ENCODE measurements around the gene DPF3.

Gene DPF3

DNA sequence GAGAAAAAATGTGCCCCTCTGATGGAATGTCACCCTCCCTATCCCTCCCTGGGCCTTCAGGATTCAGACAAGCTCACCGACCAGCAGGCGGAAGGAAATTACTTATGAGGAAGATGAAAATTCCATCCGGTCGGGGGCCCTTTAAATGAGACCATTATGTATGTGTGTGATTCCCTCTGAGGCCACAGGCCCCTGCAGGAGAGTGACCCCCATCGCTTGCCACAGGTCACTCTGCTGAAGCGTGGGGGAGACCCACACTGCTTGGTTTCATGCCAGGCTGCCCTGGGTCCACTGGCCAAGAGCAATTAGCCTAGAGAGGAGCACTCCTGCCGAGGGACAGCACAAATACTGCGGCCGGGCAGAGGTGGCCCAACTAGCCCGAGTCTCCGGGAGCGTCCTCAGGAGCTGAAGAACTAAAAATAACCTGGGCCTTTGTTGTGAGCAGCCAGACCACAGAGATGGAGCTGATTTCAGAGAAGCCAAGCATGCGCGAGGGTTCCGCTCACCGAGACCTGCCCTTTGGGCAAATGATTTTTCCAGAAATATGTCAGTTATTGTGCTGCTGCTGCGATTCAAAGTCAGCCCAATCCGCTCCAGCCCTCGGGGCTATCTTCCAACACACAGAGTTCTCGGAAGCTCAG lies 276.4 kb downstream of the DPF3 start:
- Histone ChIP-seq H2AFZ (ENCODE audit: insufficient read depth, low read length, poor library complexity) (peak overlapping the region; percentile 89), H2AK5ac (ENCODE audit: low read length) (peak overlapping the region; percentile 95), H4K12ac (ENCODE audit: low read depth, low read length) (peak overlapping the region; percentile 76), H3K27ac (ENCODE audit: low read depth, low read length) (peak overlapping the region; percentile 100), H2BK120ac (ENCODE audit: insufficient read depth, low read length, poor library complexity) (peak overlapping the region; percentile 99), H3K27me3 (ENCODE audit: insufficient read depth, low read length) (no peaks in the 10 kb centered on the region), H2BK12ac (ENCODE audit: low read length) (peak overlapping the region; percentile 98), H3K4me3 (ENCODE audit: low read depth, low read length) (no peak overlapping the region), H3K9ac (ENCODE audit: low read length) (no peak overlapping the region), H3K36me3 (ENCODE audit: control insufficient read depth in 1 of 2, insufficient read depth in 2 of 2, low read length in 2 of 2) (no peaks in the 10 kb centered on the region), H3K4me2 (ENCODE audit: low read length) (peak overlapping the region; percentile 62), H3K18ac (ENCODE audit: low read length) (peak overlapping the region; percentile 94), H3K79me1 (ENCODE audit: low read length) (peaks cover 46% of the 10 kb centered on the region), H3K23ac (ENCODE audit: low read length) (no peak overlapping the region), H3K14ac (ENCODE audit: low read length) (peak overlapping the region; percentile 97), H2BK5ac (ENCODE audit: low read depth, low read length, poor library complexity) (peak overlapping the region; percentile 99), H3K4ac (ENCODE audit: low read depth, low read length) (peak overlapping the region; percentile 85), H4K91ac (ENCODE audit: low read depth, low read length) (peak overlapping the region; percentile 99), H3K9me3 (ENCODE audit: insufficient read depth, low read depth, low read length) (no peaks in the 10 kb centered on the region), H4K8ac (ENCODE audit: low read depth, low read length) (peak overlapping the region; percentile 95), H3K79me2 (ENCODE audit: control insufficient read depth, insufficient read depth, low read length, poor library complexity) (peaks cover 14% of the 10 kb centered on the region), H3K4me1 (ENCODE audit: control insufficient read depth in 1 of 2, insufficient read depth in 2 of 2, low read length in 2 of 2) (peaks cover 50 to 61% of the 10 kb centered on the region in 2 experiments)
- no CpG with 5 or more reads among the region's 20 CpGs for WGBS (ENCODE audit: extremely low coverage, insufficient coverage, insufficient read length)
- peak; percentile 87 to 90 for DNase-seq

DNA sequence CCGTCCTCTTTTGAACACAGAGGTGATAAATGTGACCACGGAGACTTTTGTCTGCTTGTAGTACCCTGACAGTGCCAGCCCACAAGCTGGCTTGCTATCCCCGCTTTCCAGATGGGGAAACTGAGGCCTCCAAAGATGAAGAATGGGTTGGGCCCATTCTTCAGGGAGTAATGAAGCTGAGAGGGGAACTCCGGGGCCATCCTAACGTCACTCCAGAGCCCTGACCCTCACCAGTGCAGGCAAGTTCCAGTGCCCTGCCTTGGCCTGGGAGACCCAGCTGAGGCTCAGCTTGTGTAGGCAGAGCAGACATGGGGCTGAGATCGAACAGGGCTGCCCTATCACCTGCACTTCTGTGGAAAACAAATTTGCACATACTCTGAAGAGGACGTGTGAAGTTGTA lies 277.1 kb downstream of the DPF3 start:
- Histone ChIP-seq H3K9me3 (ENCODE audit: insufficient read depth, low read depth, low read length) (no peaks in the 10 kb centered on the region), H3K14ac (ENCODE audit: low read length) (peak overlapping the region; percentile 96), H3K79me2 (ENCODE audit: control insufficient read depth, insufficient read depth, low read length, poor library complexity) (peaks cover 14% of the 10 kb centered on the region), H4K91ac (ENCODE audit: low read depth, low read length) (peak overlapping the region; percentile 88), H2BK12ac (ENCODE audit: low read length) (peak overlapping the region; percentile 95), H3K23ac (ENCODE audit: low read length) (no peak overlapping the region), H4K8ac (ENCODE audit: low read depth, low read length) (peak overlapping the region; percentile 71), H3K27ac (ENCODE audit: low read depth, low read length) (peak overlapping the region; percentile 100), H3K18ac (ENCODE audit: low read length) (peak overlapping the region; percentile 19), H3K79me1 (ENCODE audit: low read length) (peaks cover 46% of the 10 kb centered on the region), H3K4ac (ENCODE audit: low read depth, low read length) (peak overlapping the region; percentile 75), H3K4me1 (ENCODE audit: control insufficient read depth in 1 of 2, insufficient read depth in 2 of 2, low read length in 2 of 2) (peaks cover 50 to 61% of the 10 kb centered on the region in 2 experiments), H4K12ac (ENCODE audit: low read depth, low read length) (no peak overlapping the region), H3K4me3 (ENCODE audit: low read depth, low read length) (no peak overlapping the region), H3K36me3 (ENCODE audit: control insufficient read depth in 1 of 2, insufficient read depth in 2 of 2, low read length in 2 of 2) (no peaks in the 10 kb centered on the region), H2AFZ (ENCODE audit: insufficient read depth, low read length, poor library complexity) (peak overlapping the region; percentile 53), H2AK5ac (ENCODE audit: low read length) (peak overlapping the region; percentile 86), H3K27me3 (ENCODE audit: insufficient read depth, low read length) (no peaks in the 10 kb centered on the region), H3K4me2 (ENCODE audit: low read length) (no peak overlapping the region), H3K9ac (ENCODE audit: low read length) (no peak overlapping the region), H2BK120ac (ENCODE audit: insufficient read depth, low read length, poor library complexity) (peak overlapping the region; percentile 85), H2BK5ac (ENCODE audit: low read depth, low read length, poor library complexity) (peak overlapping the region; percentile 96)
- WGBS (ENCODE audit: extremely low coverage, insufficient coverage, insufficient read length), result no CpG with 5 or more reads among the region's 7 CpGs
- DNase-seq, result no peak

DNA sequence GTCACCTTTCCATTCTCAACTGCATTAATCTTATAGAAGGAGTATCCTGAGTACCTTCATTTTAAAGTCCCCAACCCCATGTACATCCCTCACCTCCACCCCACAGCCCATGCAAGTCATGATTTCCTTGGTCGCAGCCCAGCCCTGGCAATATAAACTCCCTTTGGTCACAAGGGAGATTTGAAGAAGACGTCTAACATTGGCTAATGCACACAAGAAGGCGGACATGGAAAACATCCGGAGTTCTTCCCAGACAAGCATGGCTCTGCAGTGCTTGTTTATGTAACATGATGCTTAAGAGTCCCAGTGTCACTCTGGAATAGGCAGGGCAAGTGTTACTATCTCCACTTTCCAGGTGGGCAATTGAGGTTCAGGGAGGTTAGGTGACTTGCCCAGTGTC lies 277.6 kb downstream of the DPF3 start:
- no CpG with 5 or more reads among the region's 4 CpGs for WGBS (ENCODE audit: extremely low coverage, insufficient coverage, insufficient read length)
- peak overlapping the region; percentile 72 for H4K8ac ChIP-seq (ENCODE audit: low read depth, low read length)
- no peak for DNase-seq
- peaks cover 50 to 61% of the 10 kb centered on the region in 2 experiments for H3K4me1 ChIP-seq (ENCODE audit: control insufficient read depth in 1 of 2, insufficient read depth in 2 of 2, low read length in 2 of 2)
- H3K79me1 ChIP-seq (ENCODE audit: low read length), result peaks cover 46% of the 10 kb centered on the region
- H4K91ac ChIP-seq (ENCODE audit: low read depth, low read length), result peak overlapping the region; percentile 88
- peak overlapping the region; percentile 96 for H2BK5ac ChIP-seq (ENCODE audit: low read depth, low read length, poor library complexity)
- H3K4me2 ChIP-seq (ENCODE audit: low read length), result no peak overlapping the region
- H3K27ac ChIP-seq (ENCODE audit: low read depth, low read length), result peak overlapping the region; percentile 100
- H2BK120ac ChIP-seq (ENCODE audit: insufficient read depth, low read length, poor library complexity), result peak overlapping the region; percentile 85
- H3K14ac ChIP-seq (ENCODE audit: low read length), result peak overlapping the region; percentile 12
- H3K36me3 ChIP-seq (ENCODE audit: control insufficient read depth in 1 of 2, insufficient read depth in 2 of 2, low read length in 2 of 2), result no peaks in the 10 kb centered on the region
- H3K18ac ChIP-seq (ENCODE audit: low read length), result peak overlapping the region; percentile 2
- no peak overlapping the region for H3K23ac ChIP-seq (ENCODE audit: low read length)
- H3K79me2 ChIP-seq (ENCODE audit: control insufficient read depth, insufficient read depth, low read length, poor library complexity), result peaks cover 14% of the 10 kb centered on the region
- H2AFZ ChIP-seq (ENCODE audit: insufficient read depth, low read length, poor library complexity), result no peak overlapping the region
- H2AK5ac ChIP-seq (ENCODE audit: low read length), result peak overlapping the region; percentile 53
- no peaks in the 10 kb centered on the region for H3K27me3 ChIP-seq (ENCODE audit: insufficient read depth, low read length)
- H3K4me3 ChIP-seq (ENCODE audit: low read depth, low read length), result no peak overlapping the region
- H3K9ac ChIP-seq (ENCODE audit: low read length), result no peak overlapping the region
- H2BK12ac ChIP-seq (ENCODE audit: low read length), result peak overlapping the region; percentile 96
- peak overlapping the region; percentile 25 for H3K4ac ChIP-seq (ENCODE audit: low read depth, low read length)
- H4K12ac ChIP-seq (ENCODE audit: low read depth, low read length), result no peak overlapping the region
- H3K9me3 ChIP-seq (ENCODE audit: insufficient read depth, low read depth, low read length), result no peaks in the 10 kb centered on the region

DNA sequence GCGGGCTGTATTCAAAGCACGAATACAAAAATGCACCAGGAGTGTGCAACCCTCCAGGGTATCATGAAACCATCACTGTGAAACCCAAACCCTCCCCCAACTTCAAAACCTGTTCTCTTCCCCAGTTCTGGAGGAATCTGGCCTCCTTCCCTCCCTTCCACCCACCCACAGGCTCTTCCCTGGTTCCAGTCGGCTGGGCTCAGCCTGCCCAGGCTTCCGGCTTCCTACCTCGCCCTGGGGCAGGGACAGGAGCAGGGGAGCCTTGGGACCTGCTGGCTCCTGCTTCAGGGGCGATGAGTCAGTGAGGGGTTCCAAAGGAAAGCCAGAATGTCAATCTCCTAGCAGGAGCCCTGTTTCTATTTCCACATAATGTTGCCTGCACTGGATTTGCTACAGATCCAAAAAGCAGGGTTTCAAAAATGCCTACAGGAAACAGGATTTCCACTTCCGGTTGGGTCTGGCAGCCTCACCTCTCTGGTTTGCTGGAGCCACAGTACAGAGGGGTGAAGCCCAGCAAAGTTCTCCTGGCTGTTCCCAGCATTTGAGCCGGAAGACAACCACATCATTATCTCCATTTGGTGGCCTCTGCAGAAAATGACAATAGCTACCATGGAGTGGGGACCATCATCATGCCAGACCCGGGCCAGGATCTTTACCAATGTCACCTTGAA lies 278.3 kb downstream of the DPF3 start:
- H2AFZ ChIP-seq (ENCODE audit: insufficient read depth, low read length, poor library complexity), result no peak overlapping the region
- H3K79me2 ChIP-seq (ENCODE audit: control insufficient read depth, insufficient read depth, low read length, poor library complexity), result peaks cover 14% of the 10 kb centered on the region
- H2BK120ac ChIP-seq (ENCODE audit: insufficient read depth, low read length, poor library complexity), result peak overlapping the region; percentile 85
- no CpG with 5 or more reads among the region's 9 CpGs for WGBS (ENCODE audit: extremely low coverage, insufficient coverage, insufficient read length)
- H2BK12ac ChIP-seq (ENCODE audit: low read length), result peak overlapping the region; percentile 96
- H4K12ac ChIP-seq (ENCODE audit: low read depth, low read length), result no peak overlapping the region
- peak overlapping the region; percentile 96 for H2BK5ac ChIP-seq (ENCODE audit: low read depth, low read length, poor library complexity)
- DNase-seq, result peak; percentile 44 to 48
- H3K23ac ChIP-seq (ENCODE audit: low read length), result no peak overlapping the region
- no peak overlapping the region for H3K9ac ChIP-seq (ENCODE audit: low read length)
- no peaks in the 10 kb centered on the region for H3K36me3 ChIP-seq (ENCODE audit: control insufficient read depth in 1 of 2, insufficient read depth in 2 of 2, low read length in 2 of 2)
- peak overlapping the region; percentile 88 for H4K91ac ChIP-seq (ENCODE audit: low read depth, low read length)
- peak overlapping the region; percentile 1 for H3K4ac ChIP-seq (ENCODE audit: low read depth, low read length)
- peak overlapping the region; percentile 26 for H3K4me2 ChIP-seq (ENCODE audit: low read length)
- peaks cover 50 to 60% of the 10 kb centered on the region in 2 experiments for H3K4me1 ChIP-seq (ENCODE audit: control insufficient read depth in 1 of 2, insufficient read depth in 2 of 2, low read length in 2 of 2)
- no peak overlapping the region for H3K4me3 ChIP-seq (ENCODE audit: low read depth, low read length)
- H4K8ac ChIP-seq (ENCODE audit: low read depth, low read length), result peak overlapping the region; percentile 23
- H3K27ac ChIP-seq (ENCODE audit: low read depth, low read length), result peak overlapping the region; percentile 100
- no peaks in the 10 kb centered on the region for H3K9me3 ChIP-seq (ENCODE audit: insufficient read depth, low read depth, low read length)
- H2AK5ac ChIP-seq (ENCODE audit: low read length), result no peak overlapping the region
- no peaks in the 10 kb centered on the region for H3K27me3 ChIP-seq (ENCODE audit: insufficient read depth, low read length)
- peaks cover 46% of the 10 kb centered on the region for H3K79me1 ChIP-seq (ENCODE audit: low read length)
- H3K18ac ChIP-seq (ENCODE audit: low read length), result peak overlapping the region; percentile 2
- peak overlapping the region; percentile 19 for H3K14ac ChIP-seq (ENCODE audit: low read length)

All from trophoblast cell (in vitro differentiated cells and primary cell).